ENCODE measurements around the gene JOSD2.

DNA sequence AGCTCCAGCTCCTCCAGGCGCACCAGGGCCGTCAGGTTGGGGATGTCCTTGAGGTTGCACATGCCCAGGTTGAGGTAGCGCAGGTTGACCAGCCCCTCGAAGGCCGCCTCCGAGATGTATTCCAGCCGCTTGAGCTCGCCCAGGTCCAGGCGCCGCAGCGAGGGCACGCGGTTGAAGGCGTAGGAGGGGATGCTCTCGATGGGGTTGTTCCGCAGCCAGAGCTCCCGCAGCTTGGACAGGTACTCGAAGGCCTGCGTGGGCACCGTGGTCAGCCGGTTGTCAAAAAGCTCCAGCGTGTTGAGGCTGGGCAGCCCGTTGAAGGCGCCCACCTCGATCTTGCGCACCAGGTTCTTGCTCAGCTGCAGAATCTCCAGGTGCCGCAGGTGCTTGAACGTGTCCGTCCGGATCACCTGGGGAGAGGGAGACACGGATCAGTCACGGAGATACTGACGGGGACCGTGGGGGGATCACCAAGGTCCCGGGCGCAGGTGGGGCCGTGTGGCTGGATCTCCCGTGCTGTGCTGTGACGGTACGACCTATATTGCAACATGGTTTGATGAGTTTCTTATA, 8.1 kb upstream of the JOSD2 start:
- TF ChIP-seq, protein P1, sequence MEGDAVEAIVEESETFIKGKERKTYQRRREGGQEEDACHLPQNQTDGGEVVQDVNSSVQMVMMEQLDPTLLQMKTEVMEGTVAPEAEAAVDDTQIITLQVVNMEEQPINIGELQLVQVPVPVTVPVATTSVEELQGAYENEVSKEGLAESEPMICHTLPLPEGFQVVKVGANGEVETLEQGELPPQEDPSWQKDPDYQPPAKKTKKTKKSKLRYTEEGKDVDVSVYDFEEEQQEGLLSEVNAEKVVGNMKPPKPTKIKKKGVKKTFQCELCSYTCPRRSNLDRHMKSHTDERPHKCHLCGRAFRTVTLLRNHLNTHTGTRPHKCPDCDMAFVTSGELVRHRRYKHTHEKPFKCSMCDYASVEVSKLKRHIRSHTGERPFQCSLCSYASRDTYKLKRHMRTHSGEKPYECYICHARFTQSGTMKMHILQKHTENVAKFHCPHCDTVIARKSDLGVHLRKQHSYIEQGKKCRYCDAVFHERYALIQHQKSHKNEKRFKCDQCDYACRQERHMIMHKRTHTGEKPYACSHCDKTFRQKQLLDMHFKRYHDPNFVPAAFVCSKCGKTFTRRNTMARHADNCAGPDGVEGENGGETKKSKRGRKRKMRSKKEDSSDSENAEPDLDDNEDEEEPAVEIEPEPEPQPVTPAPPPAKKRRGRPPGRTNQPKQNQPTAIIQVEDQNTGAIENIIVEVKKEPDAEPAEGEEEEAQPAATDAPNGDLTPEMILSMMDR (IDR thresholded peaks at IDR 0.05) = no peak
- no peak for TF ChIP-seq POLR2A (IDR thresholded peaks at IDR 0.05)
